HepG2 (cell line): ENCODE data around the gene DENND4C. TPM values are rescaled to one million over a fixed set of nuclear protein-coding genes. Genes with fewer than 3 reads are reported as not detected.
A peak's percentile ranks its signal among the peaks of the same experiment; 100 is the strongest.

Experiments
- ARID2 ChIP-seq: sonication (generic); formaldehyde crosslinking; IDR thresholded peaks from 2 replicates; pipeline ENCODE4 v1.8.1; 2022; ENCODE audit warnings: mild to moderate bottlenecking, missing genetic modification reagents, borderline replicate concordance
- EHMT2 ChIP-seq: fragments of 200-600 bp; sonication (generic); IDR thresholded peaks from 2 replicates; pipeline ENCODE4 v1.7.0; 2017; ENCODE audit warnings: antibody characterized with exemption, low read depth, low read length, borderline replicate concordance
- HHEX ChIP-seq: IDR thresholded peaks from 2 replicates; pipeline ENCODE4 v1.6.1; 2016; ENCODE audit warnings: control low read depth
- HNF4A ChIP-seq: sonication (generic); formaldehyde crosslinking; IDR thresholded peaks from 2 replicates; pipeline ENCODE4 v1.4.0; 2020; ENCODE audit warnings: missing genetic modification reagents
- IKZF1 ChIP-seq: fragments of 450-650 bp; IDR thresholded peaks from 2 replicates; pipeline ENCODE4 v1.7.1; 2016
- KLF13 ChIP-seq: sonication (generic); formaldehyde crosslinking; IDR thresholded peaks from 2 replicates; pipeline ENCODE4 v1.4.0; 2020; ENCODE audit warnings: mild to moderate bottlenecking, missing genetic modification reagents
- MATR3 ChIP-seq: sonication (generic); formaldehyde crosslinking; IDR thresholded peaks from 2 replicates; pipeline ENCODE4 v1.4.0; 2020; ENCODE audit warnings: missing genetic modification reagents
- NCOA5 ChIP-seq: sonication (generic); formaldehyde crosslinking; IDR thresholded peaks from 2 replicates; pipeline ENCODE4 v1.4.0; 2020; ENCODE audit warnings: missing genetic modification reagents
- NR3C1 ChIP-seq: sonication (generic); formaldehyde crosslinking; IDR thresholded peaks from 2 replicates; pipeline ENCODE4 v1.4.0; 2020; ENCODE audit warnings: missing genetic modification reagents
- PAF1 ChIP-seq: IDR thresholded peaks from 2 replicates; pipeline ENCODE4 v1.6.1; 2016; ENCODE audit warnings: missing genetic modification reagents, missing compliant biosample characterization
- RCOR2 ChIP-seq: IDR thresholded peaks from 2 replicates; pipeline ENCODE4 v1.6.1; 2016; ENCODE audit warnings: missing biosample characterization, missing genetic modification reagents
- SALL2 ChIP-seq: sonication (generic); formaldehyde crosslinking; IDR thresholded peaks from 2 replicates; pipeline ENCODE4 v1.8.1; 2023; ENCODE audit warnings: mild to moderate bottlenecking, missing genetic modification reagents, inconsistent platforms
- SATB2 ChIP-seq: sonication (generic); formaldehyde crosslinking; IDR thresholded peaks from 2 replicates; pipeline ENCODE4 v1.5.0; 2020; ENCODE audit warnings: missing genetic modification reagents
- THAP9 ChIP-seq: sonication (generic); formaldehyde crosslinking; IDR thresholded peaks from 2 replicates; pipeline ENCODE4; 2020; ENCODE audit warnings: missing genetic modification reagents, mild to moderate bottlenecking, borderline replicate concordance
- ZBTB25 ChIP-seq: IDR thresholded peaks from 2 replicates; pipeline ENCODE4 v1.6.1; 2018; ENCODE audit warnings: missing genetic modification reagents
- ZEB1 ChIP-seq: IDR thresholded peaks from 2 replicates; pipeline ENCODE4 v1.6.1; 2012; ENCODE audit warnings: mild to moderate bottlenecking, low read depth, inconsistent platforms; ENCODE audit not compliant: insufficient replicate concordance
- ZFX ChIP-seq: sonication (generic); formaldehyde crosslinking; IDR thresholded peaks from 2 replicates; pipeline ENCODE4 v1.4.0; 2020; ENCODE audit warnings: mild to moderate bottlenecking, low read depth, missing genetic modification reagents, moderate library complexity
- ZMAT5 ChIP-seq: sonication (generic); formaldehyde crosslinking; IDR thresholded peaks from 2 replicates; pipeline ENCODE4 v1.5.0; 2020; ENCODE audit warnings: mild to moderate bottlenecking, low read depth, missing genetic modification reagents, borderline replicate concordance
- ZNF33A ChIP-seq: sonication (generic); formaldehyde crosslinking; IDR thresholded peaks from 2 replicates; pipeline ENCODE4 v1.5.1; 2020; ENCODE audit warnings: missing genetic modification reagents, mild to moderate bottlenecking, moderate library complexity, borderline replicate concordance
- ZNF557 ChIP-seq: sonication (generic); formaldehyde crosslinking; IDR thresholded peaks from 2 replicates; pipeline ENCODE4 v1.4.0; 2020; ENCODE audit warnings: missing genetic modification reagents
- ZNF597 ChIP-seq: sonication (generic); formaldehyde crosslinking; IDR thresholded peaks from 2 replicates; pipeline ENCODE4 v1.5.0; 2020; ENCODE audit warnings: missing genetic modification reagents
- ZNF598 ChIP-seq: sonication (generic); formaldehyde crosslinking; IDR thresholded peaks from 2 replicates; pipeline ENCODE4 v1.5.1; 2020; ENCODE audit warnings: mild to moderate bottlenecking, missing genetic modification reagents, borderline replicate concordance
- ZNF775 ChIP-seq: sonication (generic); formaldehyde crosslinking; IDR thresholded peaks from 2 replicates; pipeline ENCODE4 v1.4.0; 2020; ENCODE audit warnings: missing genetic modification reagents, mild to moderate bottlenecking, moderate library complexity, borderline replicate concordance
- ZNF780A ChIP-seq: sonication (generic); formaldehyde crosslinking; IDR thresholded peaks from 2 replicates; pipeline ENCODE4 v1.8.0; 2022; ENCODE audit warnings: mild to moderate bottlenecking, missing genetic modification reagents, moderate library complexity
- ZNF792 ChIP-seq: IDR thresholded peaks from 2 replicates; pipeline ENCODE4 v1.6.1; 2016
- polyA plus RNA-seq, 8 experiments: library from polyadenylated mRNA; depleted of rRNA in 3 of 8; stranded (reverse) in 7 of 8; unstranded in 1 of 8; fragments of >200 nt; fragmentation: Illumina TruSeq in 4 of 8; extraction: Trizol in 4 of 8; gene quantifications; 2 replicates each; pipeline versions ENCODE4 v1.2.1 to v1.2.3, GENCODE V29; 2011 to 2016; ENCODE audit warnings: low read depth in 4 of 8, missing spikeins in 1 of 8, mixed read lengths in 1 of 8; ENCODE audit not compliant: insufficient read depth in 1 of 8
- total RNA-seq, 5 experiments: library from RNA; depleted of rRNA; stranded (reverse); fragments of >200 nt; fragmentation: Illumina TruSeq; extraction: Trizol; gene quantifications; 2 replicates each; pipeline ENCODE4 v1.2.3, GENCODE V29; 2016; ENCODE audit warnings: low read depth in 1 of 5
- TF ChIP-seq, protein P1 (sequence below): sonication (generic); formaldehyde crosslinking; IDR thresholded peaks from 2 replicates; pipeline ENCODE4 v1.4.0; 2020; ENCODE audit warnings: mild to moderate bottlenecking, missing genetic modification reagents

DENND4C gene
- total and polyA plus RNA-seq, 2 of the 13 experiments (the other 11 are each of a cell fraction or from before 2014, with no cell fraction given) = 19.1 to 27.2 TPM

DNA sequence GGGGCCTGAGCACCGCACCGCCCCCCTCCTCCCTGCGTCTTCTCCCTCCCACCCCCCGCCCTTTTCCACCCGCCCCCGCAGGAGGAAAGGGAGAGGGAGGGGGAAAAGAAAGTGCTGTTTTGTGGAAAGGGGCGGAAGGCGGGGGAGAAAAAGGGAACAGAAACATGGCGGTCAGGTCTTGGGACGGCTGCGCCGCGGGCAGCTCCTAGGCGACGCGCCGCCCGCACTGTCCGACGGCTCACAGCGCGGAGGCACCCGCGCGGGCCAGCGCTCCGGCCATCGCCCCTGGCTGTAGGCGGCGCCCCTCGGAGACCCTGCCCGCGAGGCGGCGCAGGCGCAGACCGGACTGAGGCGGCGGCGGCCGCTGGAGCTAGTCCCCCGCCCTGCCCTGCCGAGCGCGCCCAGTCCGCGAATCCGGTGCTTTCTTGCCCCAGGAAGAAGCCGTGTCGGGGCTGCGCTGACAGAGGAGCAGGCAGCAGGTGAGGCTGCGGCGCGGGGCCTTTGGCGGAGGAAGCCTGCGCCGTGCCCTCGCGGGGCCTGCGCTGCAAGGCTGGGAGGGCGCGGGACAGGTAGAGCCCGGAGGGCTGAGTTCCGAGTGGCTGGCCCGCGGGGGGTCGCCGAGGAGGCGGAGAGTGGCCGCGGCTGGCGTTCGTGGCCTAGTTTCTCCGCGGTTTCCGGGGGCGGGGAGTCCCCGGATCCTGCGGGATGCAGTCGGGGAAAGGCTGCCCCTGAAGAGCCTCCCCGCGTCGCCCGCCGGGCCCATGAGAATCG, at the start of gene DENND4C (continued):
- TF ChIP-seq, protein P1, sequence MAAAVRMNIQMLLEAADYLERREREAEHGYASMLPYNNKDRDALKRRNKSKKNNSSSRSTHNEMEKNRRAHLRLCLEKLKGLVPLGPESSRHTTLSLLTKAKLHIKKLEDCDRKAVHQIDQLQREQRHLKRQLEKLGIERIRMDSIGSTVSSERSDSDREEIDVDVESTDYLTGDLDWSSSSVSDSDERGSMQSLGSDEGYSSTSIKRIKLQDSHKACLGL = peak; percentile 91
- TF ChIP-seq RCOR2 (CRISPR knock-in tag) = no peak
- TF ChIP-seq HNF4A = no peak
- no peak; the same call in 1 of the 2 replicates for TF ChIP-seq ZNF792
- TF ChIP-seq ZNF597 = no peak
- no peak; the same call in 1 of the 2 replicates for TF ChIP-seq ZBTB25 (CRISPR knock-in tag)
- TF ChIP-seq SALL2 (CRISPR knock-in tag) = peak; percentile 89
- no peak for TF ChIP-seq NR3C1 (CRISPR knock-in tag)
- TF ChIP-seq ZNF780A (CRISPR knock-in tag) = no peak; the same call in 1 of the 2 replicates
- TF ChIP-seq MATR3 (CRISPR knock-in tag) = no peak
- TF ChIP-seq ZFX (CRISPR knock-in tag) = peak; percentile 94
- TF ChIP-seq ZNF557 (CRISPR knock-in tag) = no peak
- no peak for TF ChIP-seq PAF1 (CRISPR knock-in tag)
- 0 out of 2 replicates have a peak, but pooled peaks have one; percentile 33 for TF ChIP-seq KLF13
- TF ChIP-seq ZNF33A (CRISPR knock-in tag) = peak; percentile 33; the same call in 1 of the 2 replicates
- TF ChIP-seq ARID2 = peak; percentile 29; the same call in 1 of the 2 replicates
- TF ChIP-seq EHMT2 = no peak
- peak; percentile 80 for TF ChIP-seq ZEB1
- no peak for TF ChIP-seq ZNF775 (CRISPR knock-in tag)
- no peak for TF ChIP-seq IKZF1
- TF ChIP-seq SATB2 (CRISPR knock-in tag) = no peak
- TF ChIP-seq NCOA5 (CRISPR knock-in tag) = no peak
- no peak for TF ChIP-seq ZMAT5 (CRISPR knock-in tag)
- TF ChIP-seq THAP9 (CRISPR knock-in tag) = peak; percentile 22; the same call in 1 of the 2 replicates
- no peak for TF ChIP-seq HHEX
- peak; percentile 88; the same call in 1 of the 2 replicates for TF ChIP-seq ZNF598 (CRISPR knock-in tag)
